Esophagus muscularis mucosa (tissue), 3 donors: ENCODE data around the gene PAX5.

Experiments used
- EP300 ChIP-seq: sonication (generic); formaldehyde crosslinking; IDR thresholded peaks from one replicate; pipeline ENCODE4 v1.6.1; 2017; ENCODE audit warnings: antibody characterized with exemption
- TF ChIP-seq, protein P1 (sequence below), 3 experiments: fragments of 200-600 bp in 2 of 3; fragments of 450-650 bp in 1 of 3; sonication (generic) in 2 of 3; IDR thresholded peaks; one replicate each; pipeline ENCODE4 v1.5.1; 2017 to 2019; ENCODE audit warnings: antibody characterized with exemption in 3 of 3, mild to moderate bottlenecking in 2 of 3, moderate library complexity in 1 of 3

DNA sequence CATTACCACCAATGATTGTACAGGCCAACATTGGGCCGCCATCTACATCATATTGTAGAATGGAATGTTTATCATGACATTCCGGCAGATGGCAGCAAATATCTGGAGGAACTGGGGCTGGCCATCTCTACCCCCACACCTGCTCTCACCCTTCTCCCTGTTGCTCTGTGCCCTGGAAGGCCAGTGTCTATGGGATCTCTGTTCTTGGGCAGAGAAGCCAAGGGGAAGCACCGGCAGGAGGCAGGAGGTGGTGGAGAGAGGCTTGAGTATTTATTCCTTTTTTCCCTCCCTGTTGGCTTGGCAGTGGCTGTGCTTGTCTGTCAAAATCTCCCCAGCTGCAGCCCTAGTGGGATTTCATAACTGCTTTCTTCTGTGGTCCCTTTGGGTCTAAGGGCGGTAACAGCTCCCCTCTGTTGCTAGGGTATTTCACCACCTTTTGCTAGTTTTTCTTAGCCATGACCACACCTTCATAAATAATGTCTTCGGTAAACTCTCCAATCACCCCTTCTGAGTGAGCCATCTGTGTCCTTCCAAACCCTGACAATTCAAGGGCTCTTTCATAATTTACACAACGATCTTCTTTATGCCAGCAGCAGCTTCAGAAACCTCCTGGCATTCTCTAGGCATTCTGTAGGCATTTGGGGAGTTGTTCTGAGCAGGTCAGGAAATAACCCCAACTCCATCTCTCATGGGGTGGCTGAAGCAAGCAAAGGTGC, 235.6 kb downstream of the PAX5 start:
- TF ChIP-seq, protein P1, sequence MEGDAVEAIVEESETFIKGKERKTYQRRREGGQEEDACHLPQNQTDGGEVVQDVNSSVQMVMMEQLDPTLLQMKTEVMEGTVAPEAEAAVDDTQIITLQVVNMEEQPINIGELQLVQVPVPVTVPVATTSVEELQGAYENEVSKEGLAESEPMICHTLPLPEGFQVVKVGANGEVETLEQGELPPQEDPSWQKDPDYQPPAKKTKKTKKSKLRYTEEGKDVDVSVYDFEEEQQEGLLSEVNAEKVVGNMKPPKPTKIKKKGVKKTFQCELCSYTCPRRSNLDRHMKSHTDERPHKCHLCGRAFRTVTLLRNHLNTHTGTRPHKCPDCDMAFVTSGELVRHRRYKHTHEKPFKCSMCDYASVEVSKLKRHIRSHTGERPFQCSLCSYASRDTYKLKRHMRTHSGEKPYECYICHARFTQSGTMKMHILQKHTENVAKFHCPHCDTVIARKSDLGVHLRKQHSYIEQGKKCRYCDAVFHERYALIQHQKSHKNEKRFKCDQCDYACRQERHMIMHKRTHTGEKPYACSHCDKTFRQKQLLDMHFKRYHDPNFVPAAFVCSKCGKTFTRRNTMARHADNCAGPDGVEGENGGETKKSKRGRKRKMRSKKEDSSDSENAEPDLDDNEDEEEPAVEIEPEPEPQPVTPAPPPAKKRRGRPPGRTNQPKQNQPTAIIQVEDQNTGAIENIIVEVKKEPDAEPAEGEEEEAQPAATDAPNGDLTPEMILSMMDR (IDR thresholded peaks at IDR 0.05), result no peak
- TF ChIP-seq EP300, result no peak
